Measurements from ENCODE around the gene PARD3.
"Not testable (repeated sequence)": the region's sequence is repeated elsewhere in the genome, so short reads cannot be mapped to it uniquely, and the experiment has no call there.

Gene PARD3

DNA sequence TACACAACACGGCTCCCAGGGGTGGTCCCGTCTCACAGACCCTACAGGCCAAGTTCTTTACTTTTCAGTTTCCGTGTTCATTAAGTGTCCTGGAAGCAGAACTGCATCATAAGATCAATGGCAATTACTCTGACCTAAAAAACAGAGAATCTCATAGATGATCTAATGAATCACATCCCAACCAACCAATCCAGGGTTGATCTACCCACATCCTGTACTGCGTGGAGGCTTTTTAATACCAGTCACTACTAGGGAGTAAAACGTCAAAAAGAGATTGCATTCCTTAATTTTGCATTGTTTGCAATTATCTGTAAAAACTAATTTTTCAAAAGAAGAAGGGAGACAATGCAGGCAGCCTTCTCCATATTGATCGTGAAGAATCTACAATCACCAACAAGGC lies 72.6 kb downstream of the PARD3 start:
- no peak for DNase-seq (ENCODE audit: low read depth in 2 of 2)

DNA sequence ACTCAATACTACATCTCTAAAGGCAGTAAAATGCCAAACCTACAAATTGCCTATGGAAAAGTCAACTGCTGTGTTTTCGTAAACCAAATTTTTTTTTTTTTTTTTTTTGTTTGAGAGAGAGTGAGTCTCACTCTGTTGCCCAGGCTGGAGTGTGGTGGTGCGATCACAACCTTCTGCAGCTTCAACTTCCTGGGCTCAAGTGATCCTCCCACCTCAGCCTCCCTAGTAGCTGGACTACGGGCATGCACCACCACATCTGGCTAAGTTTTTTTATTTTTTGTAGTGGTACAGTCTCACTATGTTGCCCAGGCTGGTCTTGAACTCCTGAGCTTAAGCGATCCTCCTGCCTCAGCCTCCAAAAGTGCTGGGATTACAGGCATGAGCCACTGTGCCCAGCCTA lies 74.0 kb downstream of the PARD3 start:
- DNase-seq (ENCODE audit: low read depth in 2 of 2): not testable (repeated sequence)

- no peak for DNase-seq (ENCODE audit: low read depth in 2 of 2)
Measured at GRCh38 chr10:34740321-34740720, 74.8 kb downstream of the PARD3 start.

GRCh38 chr10:34739915-34740314 lies 75.2 kb downstream of the PARD3 start:
- no peak for DNase-seq (ENCODE audit: low read depth in 2 of 2)

DNA sequence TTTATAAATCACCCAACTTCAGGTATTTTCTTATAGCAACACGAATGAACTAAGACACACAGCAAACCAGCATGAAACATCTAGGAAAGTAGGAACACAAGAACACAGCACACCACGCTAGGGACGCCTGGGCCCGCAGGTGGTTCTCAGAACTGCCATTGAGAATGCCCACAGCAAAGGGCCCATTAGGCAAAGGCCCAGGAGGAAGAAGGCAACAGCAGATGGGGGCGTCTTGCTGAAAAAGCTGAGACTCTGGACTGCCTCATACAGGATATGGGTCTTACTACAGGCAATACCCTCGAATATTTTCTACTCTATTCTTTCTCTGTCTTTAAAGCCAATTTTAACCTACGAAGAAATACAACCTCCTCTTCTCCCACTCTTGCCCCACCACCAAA lies 77.3 kb downstream of the PARD3 start:
- no peak for DNase-seq (ENCODE audit: low read depth in 2 of 2)

- no peak for DNase-seq (ENCODE audit: low read depth in 2 of 2)
Measured at GRCh38 chr10:34736976-34737771, 77.9 kb downstream of the PARD3 start.

DNA sequence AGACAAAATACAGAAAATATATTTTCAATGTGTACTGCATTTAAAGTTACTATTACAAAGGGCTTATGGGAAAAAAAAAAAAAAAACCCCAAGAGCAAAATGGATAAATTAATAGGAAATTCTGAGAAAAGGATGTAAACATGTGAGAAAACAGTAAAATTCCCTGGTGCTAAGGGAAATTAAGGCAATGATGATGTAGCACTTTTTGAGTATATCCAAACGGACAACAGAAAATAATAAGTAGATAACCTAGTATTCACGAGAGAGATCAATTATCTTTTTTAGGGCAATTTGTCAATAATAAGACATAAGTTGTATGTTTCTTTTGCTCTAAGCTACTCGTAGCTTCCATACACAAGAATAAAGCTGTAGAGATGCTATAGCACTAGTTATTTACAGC lies 80.2 kb downstream of the PARD3 start:
- DNase-seq (ENCODE audit: low read depth in 2 of 2): no peak

DNA sequence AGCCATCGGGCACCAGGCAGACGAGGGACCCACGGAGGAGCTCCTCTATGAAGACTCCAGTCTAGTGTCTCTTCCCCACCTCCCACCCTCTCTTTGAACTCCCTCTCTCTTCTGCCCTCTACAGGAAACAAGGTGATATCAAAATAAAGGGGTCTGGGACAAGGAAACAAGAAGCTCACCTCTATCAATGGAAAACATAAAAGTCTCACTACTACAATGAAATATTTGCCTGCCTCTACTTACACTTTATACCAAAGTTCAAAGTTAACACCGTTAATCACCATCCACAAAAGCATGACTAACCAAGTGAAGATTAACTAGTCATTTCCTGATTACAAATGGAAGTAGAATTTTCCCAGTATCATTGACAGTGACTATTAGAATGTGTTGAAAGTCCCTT lies 82.2 kb downstream of the PARD3 start:
- no peak for DNase-seq (ENCODE audit: low read depth in 2 of 2)

GRCh38 chr10:34731885-34732701 lies 83.0 kb downstream of the PARD3 start:
- no peak for DNase-seq (ENCODE audit: low read depth in 2 of 2)

- no peak for DNase-seq (ENCODE audit: low read depth in 2 of 2)
Measured at GRCh38 chr10:34731213-34731612, 83.9 kb downstream of the PARD3 start.

- DNase-seq (ENCODE audit: low read depth in 2 of 2): no peak
Measured at GRCh38 chr10:34730726-34731125, 84.4 kb downstream of the PARD3 start.

- DNase-seq (ENCODE audit: low read depth in 2 of 2): no peak
Measured at GRCh38 chr10:34729619-34730018, 85.5 kb downstream of the PARD3 start.

- DNase-seq (ENCODE audit: low read depth in 2 of 2): no peak
Measured at GRCh38 chr10:34728361-34728760, 86.7 kb downstream of the PARD3 start.

DNA sequence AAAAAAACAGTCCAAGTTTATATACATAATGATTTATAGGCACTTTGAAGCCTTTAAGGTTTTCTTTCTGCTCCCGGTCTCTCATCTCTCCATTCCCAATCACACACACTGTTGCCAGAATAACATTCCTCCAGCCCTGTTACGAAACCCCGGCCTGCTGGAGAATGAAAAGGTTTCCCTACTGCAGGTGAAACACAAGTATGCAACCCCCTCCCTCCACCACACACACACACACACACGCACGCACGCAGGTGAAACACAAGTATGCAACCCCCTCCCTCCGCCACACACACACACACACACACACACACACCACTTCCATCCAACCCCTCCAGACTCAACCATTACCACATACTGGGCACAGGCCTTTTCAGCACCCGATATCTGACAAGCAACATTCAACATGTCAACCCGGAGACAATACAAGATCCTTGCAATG lies 87.5 kb downstream of the PARD3 start:
- DNase-seq (ENCODE audit: low read depth in 2 of 2): no peak

DNA sequence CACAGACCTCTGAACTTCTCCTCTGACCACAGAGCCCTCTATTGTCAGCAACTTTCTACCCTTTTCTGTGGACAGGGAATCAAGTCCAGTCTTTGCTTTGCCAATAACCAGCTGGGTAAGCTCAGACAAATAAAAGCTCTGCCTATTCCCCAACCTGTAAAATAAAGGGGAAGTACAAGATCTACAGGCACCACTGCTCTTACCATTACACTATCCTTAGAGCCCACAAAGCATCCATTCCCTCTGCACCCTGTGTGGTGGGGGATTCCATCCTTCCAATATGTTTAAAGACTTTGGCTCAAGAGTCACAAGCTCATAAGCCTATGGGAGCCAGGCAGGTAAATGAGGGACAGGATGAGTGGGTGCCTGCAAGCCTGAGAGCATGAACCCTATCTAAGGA lies 88.2 kb downstream of the PARD3 start:
- no peak for DNase-seq (ENCODE audit: low read depth in 2 of 2)

GRCh38 chr10:34723750-34724149 lies 91.3 kb downstream of the PARD3 start:
- DNase-seq (ENCODE audit: low read depth in 2 of 2): no peak

GRCh38 chr10:34722404-34722803 lies 92.7 kb downstream of the PARD3 start:
- DNase-seq (ENCODE audit: low read depth in 2 of 2): no peak

- DNase-seq (ENCODE audit: low read depth in 2 of 2): no peak
Measured at GRCh38 chr10:34721208-34721840, 93.8 kb downstream of the PARD3 start.

- DNase-seq (ENCODE audit: low read depth in 2 of 2): no peak
Measured at GRCh38 chr10:34719746-34720145, 95.3 kb downstream of the PARD3 start.

DNA sequence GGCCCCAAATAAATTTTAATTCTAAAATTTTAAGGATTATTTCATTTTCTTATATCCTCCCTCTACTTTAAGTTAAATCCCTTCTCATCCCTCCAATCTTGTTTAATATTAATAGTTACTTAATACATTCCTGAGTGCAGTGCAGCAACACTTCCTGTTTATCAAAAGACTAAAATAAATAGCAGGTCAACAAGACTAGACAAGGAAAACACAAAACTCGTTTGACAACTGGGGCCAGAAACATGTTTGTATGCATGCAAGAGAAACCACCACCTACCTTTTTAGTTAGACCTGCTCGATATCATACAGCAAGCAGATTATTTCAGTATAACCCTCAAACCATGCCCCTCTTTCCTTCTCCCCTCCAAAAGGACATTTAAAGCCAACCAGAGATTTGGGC lies 95.8 kb downstream of the PARD3 start:
- no peak for DNase-seq (ENCODE audit: low read depth in 2 of 2)

DNA sequence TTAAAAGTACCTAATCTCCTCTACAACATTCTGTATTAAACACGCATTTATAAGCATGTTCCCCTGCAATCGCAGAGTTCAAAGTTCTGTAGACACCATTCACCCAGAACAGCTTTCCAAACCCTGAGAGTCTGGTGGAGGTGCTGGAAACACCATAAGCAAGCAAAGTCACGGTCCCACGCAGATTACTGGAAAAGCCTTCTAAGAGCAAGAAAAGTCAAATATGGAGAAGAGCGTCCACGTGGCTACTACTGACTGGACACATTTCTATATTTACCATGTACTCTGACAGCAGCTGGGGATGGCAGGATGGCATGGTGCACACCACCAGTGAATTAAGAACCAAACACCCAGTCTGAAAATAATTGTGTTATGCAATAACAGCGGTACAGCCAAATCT lies 97.7 kb downstream of the PARD3 start:
- DNase-seq (ENCODE audit: low read depth in 2 of 2): no peak

- DNase-seq (ENCODE audit: low read depth in 2 of 2): no peak
Measured at GRCh38 chr10:34716958-34717357, 98.1 kb downstream of the PARD3 start.

DNA sequence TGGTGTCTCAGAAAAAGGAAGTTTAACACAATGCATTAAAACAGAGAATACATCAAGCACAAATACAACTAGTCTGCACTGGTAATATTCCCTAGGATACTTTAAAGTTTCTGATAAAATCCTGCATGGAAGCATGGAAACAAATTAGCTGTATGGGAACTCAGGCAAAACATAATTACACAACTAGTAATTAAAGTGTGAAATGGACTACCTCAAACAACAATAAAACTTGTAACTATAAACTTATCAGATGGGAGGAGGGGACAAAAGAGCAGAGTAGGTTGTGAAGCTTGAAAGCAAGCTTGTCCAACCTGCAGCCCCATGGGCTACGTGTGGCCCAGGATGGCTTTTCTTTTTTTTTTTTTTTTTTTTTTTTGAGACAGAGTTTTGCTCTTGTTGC lies 98.9 kb downstream of the PARD3 start:
- no peak for DNase-seq (ENCODE audit: low read depth in 2 of 2)
